GM21786 (cell line): Measurements from ENCODE around the gene EXTL1.

Experiments used
- ATAC-seq: cut with Tn5 transposase; IDR thresholded peaks from one replicate; pipeline ENCODE4 v1.9.1; 2021; ENCODE audit not compliant: unreplicated experiment

EXTL1 gene

DNA sequence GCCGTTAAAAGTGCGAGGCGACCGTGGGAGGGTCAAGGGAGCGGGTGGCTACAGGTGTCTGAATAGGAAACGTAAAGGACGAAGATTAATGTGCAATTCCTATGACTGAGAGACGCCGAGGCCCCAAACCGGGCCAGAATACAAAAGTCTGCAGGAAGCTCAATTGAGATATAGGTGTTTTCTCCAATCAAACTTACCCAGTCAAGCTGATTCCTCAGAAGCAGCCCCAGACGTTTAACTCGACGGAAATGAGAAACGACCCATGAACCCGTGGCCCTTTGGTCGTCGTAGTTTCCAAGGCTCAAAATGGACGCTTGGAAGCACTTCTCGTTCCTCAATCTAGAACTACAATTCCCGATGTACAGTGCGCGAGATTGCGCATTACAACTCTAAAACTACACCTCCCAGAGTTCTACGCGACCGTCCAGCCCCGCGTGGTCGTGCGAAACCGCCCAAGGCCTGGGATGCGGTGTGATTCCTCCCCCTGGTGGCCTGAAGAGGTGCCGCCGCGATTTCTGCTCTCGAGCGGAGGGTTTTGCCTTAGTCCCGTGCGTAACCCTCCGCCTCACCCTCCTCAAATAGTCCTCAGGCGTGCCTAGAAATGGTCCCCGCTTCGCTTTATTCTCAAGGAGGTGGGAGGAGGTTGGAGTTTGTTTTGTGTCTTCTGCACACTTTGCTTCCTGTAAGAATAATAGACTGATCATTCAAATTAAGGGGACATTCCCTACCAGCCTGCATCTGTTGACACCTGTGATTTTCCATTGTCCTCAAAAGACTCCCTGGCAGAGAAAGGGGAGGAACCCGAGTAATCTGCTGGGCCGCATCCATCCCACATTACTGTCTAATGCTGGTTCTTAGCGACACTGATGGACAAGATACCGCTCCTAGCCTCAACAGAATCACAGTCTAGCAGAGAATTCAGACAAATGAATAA, 23.5 kb upstream of the EXTL1 start, which contains the start of gene PAFAH2:
PAFAH2 (minus strand) TSS at position 236 of the 934 bp plus-strand sequence. CDS start 7,247 bp downstream, outside the sequence.
- peak; percentile 97 for ATAC-seq

DNA sequence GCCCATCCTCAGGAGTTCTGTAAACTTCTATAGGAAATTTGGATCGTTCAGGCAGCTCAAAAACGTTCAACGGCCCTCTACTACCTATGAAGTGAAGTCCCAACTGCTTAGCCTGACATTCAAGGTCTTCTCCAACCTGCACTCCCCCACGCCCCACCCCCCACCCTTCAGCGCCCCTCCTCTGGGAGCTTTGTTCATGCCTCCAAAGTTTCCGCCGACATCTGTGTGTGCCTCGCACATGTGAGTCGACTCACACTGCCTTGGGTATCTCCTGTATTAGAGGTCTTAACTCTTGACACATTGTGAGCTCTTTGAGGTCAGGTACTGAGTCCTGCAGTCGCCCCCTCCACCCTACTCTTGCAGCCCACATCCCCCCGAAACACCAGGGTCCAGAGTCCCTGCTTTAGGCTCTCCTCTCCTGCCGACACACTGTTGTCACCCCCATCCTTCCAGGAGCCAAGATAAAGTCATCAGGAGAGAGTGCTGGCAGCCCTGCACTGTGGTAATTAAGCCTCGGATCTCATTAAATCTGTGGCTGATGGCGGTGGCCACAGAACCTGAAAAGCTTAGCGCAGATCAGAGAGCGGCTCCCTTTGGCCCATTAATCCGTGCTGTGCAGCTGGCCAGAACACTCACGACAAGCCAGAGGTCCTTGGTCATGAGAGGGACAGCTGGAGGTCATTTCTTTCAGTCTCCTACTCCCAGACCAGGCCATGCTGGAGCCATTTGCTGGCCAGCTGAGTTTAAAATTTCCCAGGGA, 22.4 kb upstream of the EXTL1 start:
- no peak for ATAC-seq

DNA sequence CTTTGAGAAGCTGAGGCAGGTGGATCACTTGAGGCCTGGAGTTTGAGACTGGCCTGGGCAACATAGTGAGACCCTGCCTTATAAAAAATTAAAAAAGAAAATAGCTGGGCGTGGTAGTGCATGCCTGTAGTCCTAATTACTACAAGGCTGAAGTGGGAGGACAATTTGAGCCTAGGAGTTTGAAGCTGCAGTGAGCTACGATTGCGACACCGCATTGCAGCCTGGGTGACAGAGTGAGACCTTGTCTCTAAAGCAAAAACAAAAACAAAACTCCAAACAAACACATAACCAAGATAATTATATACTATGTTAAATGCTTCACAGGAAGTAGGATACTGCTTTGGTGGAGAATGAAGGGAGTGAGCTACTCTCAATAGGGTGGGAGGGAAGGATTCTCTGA, 18.3 kb upstream of the EXTL1 start:
- no peak for ATAC-seq

GRCh38 chr1:26003756-26004155, 17.8 kb upstream of the EXTL1 start:
- no peak for ATAC-seq

- ATAC-seq: no peak
Measured at GRCh38 chr1:26005434-26006105, 16.0 kb upstream of the EXTL1 start.

DNA sequence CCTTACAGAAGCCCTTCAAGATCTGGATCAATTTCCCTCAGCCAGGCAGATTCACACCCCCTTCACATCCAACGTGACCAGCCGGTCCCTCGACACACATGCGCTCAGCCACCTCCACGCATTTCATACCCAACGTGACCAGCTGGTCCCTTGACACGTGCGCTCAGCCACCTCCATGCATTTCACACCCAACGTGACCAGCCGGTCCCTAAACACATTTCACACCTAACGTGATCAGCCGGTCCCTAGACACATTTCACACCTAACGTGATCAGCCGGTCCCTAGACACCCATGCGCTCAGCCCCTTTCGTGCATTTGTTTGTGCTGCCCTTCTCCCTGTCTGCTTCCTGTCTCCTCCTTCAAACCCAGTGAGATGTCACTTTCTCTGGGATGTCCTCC, 14.9 kb upstream of the EXTL1 start:
- ATAC-seq: no peak

DNA sequence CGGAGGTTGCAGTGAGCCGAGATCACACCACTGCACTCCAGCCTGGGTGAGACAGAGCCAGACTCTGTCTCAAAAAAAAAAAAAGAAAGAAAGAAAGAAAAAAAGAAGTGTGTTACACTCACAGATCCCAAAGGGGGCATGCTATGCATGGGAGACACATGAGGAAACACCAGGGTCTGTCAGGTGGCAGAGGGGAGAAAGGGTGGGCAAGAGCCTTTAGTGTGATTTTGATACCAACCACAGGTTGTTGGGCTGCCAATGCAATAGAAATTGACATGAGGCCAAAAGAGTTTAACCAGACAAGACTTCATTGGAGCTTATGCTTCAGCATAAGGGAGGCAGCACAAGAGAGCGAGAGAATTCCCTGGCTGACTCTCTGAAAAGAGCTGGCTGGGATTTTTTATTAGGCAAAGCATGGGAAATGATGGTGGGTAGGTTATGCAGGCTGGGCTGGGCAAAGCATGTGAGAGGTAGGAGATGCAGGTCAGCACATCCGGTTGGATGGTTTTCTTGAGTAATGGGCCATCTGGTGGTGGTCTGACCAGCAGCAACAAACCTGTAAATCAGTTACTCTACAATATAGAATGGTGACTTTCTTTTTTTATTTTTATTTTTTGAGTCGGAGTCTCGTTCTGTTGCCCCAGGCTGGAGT, 11.7 kb upstream of the EXTL1 start:
- no peak for ATAC-seq

DNA sequence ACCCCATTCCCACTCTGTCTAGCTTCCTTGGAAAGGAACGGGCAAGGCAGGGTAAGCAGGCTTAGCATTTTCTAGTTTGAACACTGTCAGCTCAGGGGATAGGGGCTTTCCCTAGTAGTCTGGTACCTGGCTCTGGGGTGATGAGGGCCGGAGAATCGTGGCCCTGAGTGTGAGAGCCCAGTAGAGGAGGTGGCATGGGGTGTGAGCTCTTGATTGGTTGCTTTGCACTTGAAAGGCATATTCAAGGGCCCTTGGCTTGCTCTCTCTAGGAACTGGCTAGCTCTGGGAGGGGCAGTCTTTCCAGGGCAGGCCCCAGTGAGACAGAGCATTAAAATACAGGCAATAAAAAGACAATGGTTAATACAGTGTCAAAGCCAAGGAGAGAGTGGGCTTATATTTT, 10.8 kb upstream of the EXTL1 start:
- ATAC-seq: no peak

DNA sequence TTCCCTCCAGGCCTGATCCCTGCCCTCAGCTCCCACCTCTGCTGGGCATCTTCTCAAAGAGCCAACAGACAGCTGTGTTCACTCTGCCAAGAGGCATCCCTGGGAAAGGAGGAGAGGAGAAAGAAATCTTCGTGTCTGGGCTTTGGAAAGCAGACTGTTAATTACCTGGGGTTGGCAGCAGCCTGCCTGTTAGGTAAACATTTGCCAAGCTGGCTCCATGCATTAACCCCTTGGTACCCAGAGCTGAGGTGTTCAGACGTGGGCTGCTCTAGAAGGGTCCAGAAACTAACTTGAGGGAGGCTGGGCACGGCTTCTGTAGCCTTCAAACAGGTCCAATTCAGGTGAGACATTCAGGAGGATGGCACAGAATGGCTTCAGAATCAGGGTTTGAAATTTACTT, 8.7 kb upstream of the EXTL1 start:
- ATAC-seq: no peak

GRCh38 chr1:26014179-26014578, 7.4 kb upstream of the EXTL1 start:
- no peak for ATAC-seq

DNA sequence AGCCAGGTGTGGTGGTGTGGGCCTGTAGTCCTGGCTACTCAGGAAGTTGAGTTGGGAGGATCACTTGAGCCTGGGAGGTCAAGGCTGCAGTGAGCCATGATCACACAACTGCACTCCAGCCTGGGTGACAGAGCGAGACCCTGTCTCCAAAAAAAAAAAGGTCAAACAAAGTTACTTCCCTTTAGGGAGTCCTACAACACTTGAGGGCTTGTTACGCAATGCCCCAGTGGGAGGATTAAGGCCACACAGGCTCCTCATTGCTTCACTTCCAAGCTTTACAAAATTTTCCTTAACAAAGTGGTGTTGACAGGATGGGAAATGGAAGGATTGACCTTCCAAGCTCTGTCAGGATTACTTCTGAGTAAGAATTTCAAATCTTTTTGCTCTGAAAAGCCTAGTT, 6.2 kb upstream of the EXTL1 start:
- no peak for ATAC-seq

DNA sequence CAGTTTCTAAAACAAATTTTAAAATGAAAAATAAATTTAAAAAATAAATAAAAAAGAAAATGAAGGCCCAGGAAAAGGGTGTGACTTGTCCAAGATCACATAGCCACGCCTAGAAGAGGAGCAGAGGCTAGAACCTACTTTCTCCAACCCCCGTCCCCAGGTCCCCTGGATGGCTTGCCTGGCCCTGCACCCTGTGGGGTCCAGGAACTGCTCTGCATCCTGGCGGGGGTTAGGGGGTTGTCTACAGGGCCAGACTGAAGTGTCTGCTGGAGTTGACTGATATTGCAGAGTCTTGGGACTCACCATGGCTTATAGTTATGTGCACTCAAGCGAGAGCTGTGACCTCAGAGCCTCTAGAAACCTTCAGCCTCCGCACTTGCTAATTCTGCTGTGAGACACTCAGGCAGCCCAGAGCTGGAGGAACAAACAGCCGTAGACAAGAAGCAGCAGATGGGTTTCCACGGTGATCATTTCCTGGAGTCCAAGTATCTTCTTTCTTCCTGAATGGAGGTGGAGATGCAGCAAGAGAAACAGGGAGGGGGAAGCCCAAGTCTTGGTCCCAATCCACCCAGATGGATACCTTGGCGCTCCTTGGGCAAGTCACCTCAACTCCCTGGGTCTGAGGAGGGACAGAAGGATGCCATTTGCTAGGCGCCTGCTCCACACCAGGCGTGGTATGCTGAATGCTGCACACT, 5.2 kb upstream of the EXTL1 start:
- ATAC-seq: no peak

- no peak for ATAC-seq
Measured at GRCh38 chr1:26016953-26017545, 4.5 kb upstream of the EXTL1 start.

DNA sequence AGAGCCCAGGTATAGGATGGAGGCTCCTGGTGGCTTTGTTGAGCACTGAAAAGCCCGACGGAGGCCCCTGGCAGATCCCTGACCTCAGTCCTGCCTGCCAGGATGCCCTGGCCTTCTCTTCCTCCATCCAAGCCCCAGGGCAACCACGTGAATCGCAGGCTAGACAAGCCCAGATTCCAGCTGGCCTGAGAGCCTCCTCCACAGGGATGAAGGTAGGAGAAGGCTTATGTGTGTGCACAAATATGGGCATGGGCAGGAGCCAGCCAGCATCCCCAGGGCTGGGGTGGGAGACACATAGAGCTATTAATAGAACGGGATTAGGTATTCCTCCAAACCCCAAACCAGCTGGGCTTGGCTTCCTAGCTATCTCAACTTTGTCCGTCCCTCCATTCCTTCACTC, 4.0 kb upstream of the EXTL1 start:
- ATAC-seq: no peak

GRCh38 chr1:26019641-26020315, 1.8 kb upstream of the EXTL1 start:
- no peak for ATAC-seq

DNA sequence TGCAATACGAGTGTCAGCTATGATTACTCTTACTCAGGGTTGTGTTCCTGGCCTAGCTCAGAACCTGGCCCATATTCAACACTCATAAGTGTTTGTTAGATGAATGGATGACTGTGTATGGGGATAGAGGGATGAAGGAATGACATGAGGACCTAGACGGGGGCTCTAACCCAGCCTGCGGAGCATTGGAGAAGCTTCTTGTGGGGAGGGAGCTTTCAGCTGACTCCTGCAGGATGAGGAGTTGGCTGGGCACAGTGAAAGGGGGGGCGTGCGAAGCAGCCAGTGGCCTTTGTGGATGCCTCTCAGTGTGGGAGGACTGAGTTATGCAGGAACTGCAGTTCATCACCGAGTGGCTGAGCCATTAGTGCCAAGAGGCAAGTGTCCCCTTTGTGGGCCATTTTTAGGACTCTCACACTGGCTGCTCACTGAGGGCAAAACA, 1.2 kb upstream of the EXTL1 start:
- no peak for ATAC-seq

DNA sequence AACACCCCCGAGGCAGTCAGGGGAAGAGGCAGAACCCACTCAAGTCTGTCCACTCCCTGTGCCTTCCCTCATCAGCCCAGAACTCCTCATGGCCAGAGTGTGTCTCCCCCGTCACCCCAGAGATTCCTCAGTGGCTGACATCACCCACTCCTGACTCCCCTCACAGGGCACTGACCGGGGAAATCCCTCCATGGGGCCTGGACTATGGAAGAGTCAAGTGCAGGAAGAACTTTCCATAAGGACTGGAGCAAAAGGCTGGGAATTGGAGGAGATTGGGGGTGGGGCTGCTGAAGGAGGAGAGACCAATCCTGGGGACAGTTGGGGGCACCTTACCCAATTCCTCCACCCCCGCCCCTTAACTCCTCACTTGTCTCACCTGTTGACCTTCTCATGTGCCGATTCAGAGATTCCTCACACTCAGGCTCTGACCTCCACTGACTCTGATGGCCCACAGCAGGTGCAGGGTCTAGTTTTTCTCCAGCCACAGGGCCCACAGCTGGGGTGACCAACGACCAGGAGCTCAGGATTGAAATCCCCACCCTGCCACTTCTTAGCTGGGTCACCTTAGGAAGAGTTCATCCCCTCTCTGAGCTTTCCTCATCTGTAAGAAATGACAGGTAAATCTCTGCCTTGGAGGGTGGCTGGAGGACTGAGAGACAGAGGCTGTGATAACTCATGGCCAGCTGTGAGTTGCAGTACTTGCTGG, 481 bp upstream of the EXTL1 start:
- no peak for ATAC-seq

- ATAC-seq: no peak
Measured at GRCh38 chr1:26022404-26022779, 817 bp downstream of the EXTL1 start.

GRCh38 chr1:26023009-26023408, 1.4 kb downstream of the EXTL1 start:
- no peak for ATAC-seq
